Right lobe of liver (tissue), 4 donors: ENCODE measurements around the gene RPL6.

Source experiments
- CTCF ChIP-seq, 4 donors: fragments of 200-600 bp in 3 of 4; fragments of 450-650 bp in 1 of 4; IDR thresholded peaks; one replicate each; pipeline versions ENCODE4 v1.5.1 to v1.8.0; 2016 to 2022; ENCODE audit warnings: antibody characterized with exemption in 4 of 4, mild to moderate bottlenecking in 2 of 4
- POLR2A ChIP-seq: fragments of 450-650 bp; IDR thresholded peaks from one replicate; pipeline ENCODE4 v1.6.1; 2017; ENCODE audit warnings: antibody characterized with exemption, mild to moderate bottlenecking
- donor health status: DM: no; HTN: no; CAD: no.
- donor health status: DM: no; HTN: no; CAD: no.
- donor health status: DM: no; HTN: yes; CAD: no.

- no peak for TF ChIP-seq POLR2A
- TF ChIP-seq CTCF (IDR thresholded peaks at IDR 0.05), result no peak
These were observed 2.6 kb downstream of the RPL6 start for GRCh38 chr12:112406519-112407488.
